Uterus (tissue), 2 donors: ENCODE data around the gene MRGPRX1.

Source experiments
- POLR2A ChIP-seq, 2 donors: fragments of 450-650 bp; IDR thresholded peaks; one replicate each; pipeline ENCODE4 v1.6.1; 2016; ENCODE audit warnings: antibody characterized with exemption in 2 of 2, mild to moderate bottlenecking in 1 of 2, moderate library complexity in 1 of 2
- TF ChIP-seq, protein P1 (sequence below), 4 experiments: fragments of 200-600 bp in 2 of 4; fragments of 450-650 bp in 2 of 4; sonication (generic) in 2 of 4; IDR thresholded peaks; one replicate each; pipeline ENCODE4 v1.5.1; 2016 to 2019; ENCODE audit warnings: antibody characterized with exemption in 4 of 4, mild to moderate bottlenecking in 2 of 4, moderate library complexity in 1 of 4

DNA sequence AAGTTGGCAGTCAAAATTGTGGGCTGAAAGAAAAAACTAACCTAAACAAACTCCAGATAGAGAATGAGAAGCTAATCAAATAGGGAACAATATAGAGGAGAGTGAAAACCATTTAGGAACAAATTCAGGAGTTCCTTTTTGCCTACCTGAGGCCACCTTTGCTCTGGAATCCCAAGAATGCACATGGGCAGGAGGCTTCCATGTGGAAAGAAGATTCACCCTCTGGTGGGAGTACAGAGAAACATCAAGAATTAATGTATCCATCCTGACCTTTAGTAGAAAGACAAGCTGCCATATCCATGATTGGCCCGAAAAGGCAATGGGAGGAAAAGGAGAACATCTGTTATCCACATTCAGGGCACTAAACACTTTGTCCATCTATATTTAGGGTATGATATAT lies 35.0 kb upstream of the MRGPRX1 start:
- TF ChIP-seq, protein P1, sequence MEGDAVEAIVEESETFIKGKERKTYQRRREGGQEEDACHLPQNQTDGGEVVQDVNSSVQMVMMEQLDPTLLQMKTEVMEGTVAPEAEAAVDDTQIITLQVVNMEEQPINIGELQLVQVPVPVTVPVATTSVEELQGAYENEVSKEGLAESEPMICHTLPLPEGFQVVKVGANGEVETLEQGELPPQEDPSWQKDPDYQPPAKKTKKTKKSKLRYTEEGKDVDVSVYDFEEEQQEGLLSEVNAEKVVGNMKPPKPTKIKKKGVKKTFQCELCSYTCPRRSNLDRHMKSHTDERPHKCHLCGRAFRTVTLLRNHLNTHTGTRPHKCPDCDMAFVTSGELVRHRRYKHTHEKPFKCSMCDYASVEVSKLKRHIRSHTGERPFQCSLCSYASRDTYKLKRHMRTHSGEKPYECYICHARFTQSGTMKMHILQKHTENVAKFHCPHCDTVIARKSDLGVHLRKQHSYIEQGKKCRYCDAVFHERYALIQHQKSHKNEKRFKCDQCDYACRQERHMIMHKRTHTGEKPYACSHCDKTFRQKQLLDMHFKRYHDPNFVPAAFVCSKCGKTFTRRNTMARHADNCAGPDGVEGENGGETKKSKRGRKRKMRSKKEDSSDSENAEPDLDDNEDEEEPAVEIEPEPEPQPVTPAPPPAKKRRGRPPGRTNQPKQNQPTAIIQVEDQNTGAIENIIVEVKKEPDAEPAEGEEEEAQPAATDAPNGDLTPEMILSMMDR (IDR thresholded peaks at IDR 0.05), result no peak
- no peak for TF ChIP-seq POLR2A (IDR thresholded peaks at IDR 0.05)
